T-cell (primary cell): Measurements from ENCODE around the gene CHD5. TPM values are rescaled to one million over a fixed set of nuclear protein-coding genes. Genes with fewer than 3 reads are reported as not detected.
"Not testable (repeated sequence)": the region's sequence is repeated elsewhere in the genome, so short reads cannot be mapped to it uniquely, and the experiment has no call there.

Experiments
- ATAC-seq, 4 experiments: fragments of 200-7000 bp in 3 of 4; fragments of 150-1000 bp in 1 of 4; cut with Tn5 transposase; replicated peaks in 1 of 4; 1 replicate in 3 of 4; 2 replicates in 1 of 4; pipeline ENCODE4 v1.10.0; 2021; ENCODE audit warnings: moderate library complexity in 3 of 4, mild to moderate bottlenecking in 2 of 4, moderate number of reproducible peaks in 1 of 4
- CTCF ChIA-PET, 2 donors: fragments of 300-600 bp; sonication (Branson Sonifier 250); formaldehyde crosslinking; loops; one replicate each; lab custom pipeline; 2022; ENCODE audit warnings: antibody characterized with exemption in 2 of 2; lab: Charles Lee
- POLR2A ChIA-PET, 2 donors: fragments of 300-600 bp; sonication (Branson Sonifier 250); formaldehyde crosslinking; loops; one replicate each; lab custom pipeline; 2022; ENCODE audit warnings: antibody characterized with exemption in 2 of 2; lab: Charles Lee
- DNase-seq, 35 experiments: peaks; one replicate each; pipeline versions ENCODE4 v3.0.0 to v3.0.0-alpha.2; 2013 to 2023
- H3K27ac ChIP-seq: one replicate; pipeline ENCODE4 v1.5.1; 2013; ENCODE audit warnings: low read length
- H3K27me3 ChIP-seq, 2 experiments: replicated peaks in 1 of 2; 1 replicate in 1 of 2; 2 replicates in 1 of 2; pipeline versions ENCODE4 v1.6.1 to v1.7.0; 2013; ENCODE audit warnings: low read length in 1 of 2, mixed read lengths in 1 of 2; ENCODE audit not compliant: control insufficient read depth in 2 of 2, insufficient read depth in 2 of 2; ENCODE audit errors: extremely low read depth in 1 of 2
- H3K36me3 ChIP-seq, 2 donors: 1 replicate in 1 of 2; 2 replicates in 1 of 2; pipeline versions ENCODE4 v1.6.1 to v1.7.0; 2013; ENCODE audit warnings: low read length in 1 of 2; ENCODE audit not compliant: control insufficient read depth in 2 of 2, insufficient read depth in 1 of 2; ENCODE audit errors: extremely low read depth in 1 of 2
- H3K4me1 ChIP-seq, 2 experiments: 1 replicate in 1 of 2; 2 replicates in 1 of 2; pipeline versions ENCODE4 v1.6.1 to v1.7.0; 2013; ENCODE audit warnings: low read length in 2 of 2, mixed read lengths in 1 of 2; ENCODE audit not compliant: insufficient read depth in 2 of 2, control insufficient read depth in 1 of 2; ENCODE audit errors: extremely low read depth in 1 of 2
- H3K4me3 ChIP-seq, 2 donors: 1 replicate in 1 of 2; 2 replicates in 1 of 2; pipeline versions ENCODE4 v1.5.1 to v1.7.0; 2013; ENCODE audit warnings: mild to moderate bottlenecking in 2 of 2, low read length in 1 of 2, moderate library complexity in 1 of 2; ENCODE audit not compliant: control insufficient read depth in 1 of 2; ENCODE audit errors: extremely low read depth in 1 of 2
- H3K9me3 ChIP-seq: 2 replicates; pipeline ENCODE4 v1.7.0; 2013
- H3K27ac Mint-ChIP-seq, 2 donors: one replicate each; pipeline ENCODE4 v1.8.0; 2020 to 2021; ENCODE audit warnings: mild to moderate bottlenecking in 2 of 2, mixed read lengths in 2 of 2
- H3K27me3 Mint-ChIP-seq, 2 donors: one replicate each; pipeline ENCODE4 v1.8.0; 2021 to 2022; ENCODE audit warnings: mixed read lengths in 2 of 2
- H3K36me3 Mint-ChIP-seq: one replicate; pipeline ENCODE4 v1.8.0; 2021; ENCODE audit warnings: mixed read lengths
- H3K4me1 Mint-ChIP-seq, 3 donors: one replicate each; pipeline ENCODE4 v1.8.0; 2020 to 2022; ENCODE audit warnings: mixed read lengths in 3 of 3, mild to moderate bottlenecking in 1 of 3
- H3K4me3 Mint-ChIP-seq, 3 donors: one replicate each; pipeline ENCODE4 v1.8.0; 2020 to 2022; ENCODE audit warnings: mild to moderate bottlenecking in 3 of 3, mixed read lengths in 3 of 3, moderate library complexity in 3 of 3
- H3K9me3 Mint-ChIP-seq, 3 donors: one replicate each; pipeline ENCODE4 v1.8.0; 2020 to 2022; ENCODE audit warnings: mixed read lengths in 3 of 3
- WGBS: methylation state at CpG from one replicate; pipeline ENCODE4 v1.1.5; 2013; ENCODE audit warnings: missing lambda C conversion rate; ENCODE audit not compliant: insufficient coverage; 5-methylcytosine and 5-hydroxymethylcytosine counted together
- total RNA-seq, 35 experiments: library from RNA in 6 of 35; stranded (reverse) in 6 of 35; fragments of 120-200 nt in 1 of 35; gene quantifications; one replicate each; pipeline versions ENCODE4 v1.2.1 to v1.2.4 and lab custom pipeline; 2013 to 2026

Gene CHD5
- total RNA-seq, 5 donors from 2014 or later (not counting 1 experiment from before 2014, with no cell fraction given), result 0.05 to 0.23 (median 0.16) TPM

GRCh38 chr1:6077061-6077460 lies 103.1 kb downstream of the CHD5 start:
- H3K4me1 ChIP-seq, H3K27me3 ChIP-seq, CTCF ChIA-PET, H3K4me1 Mint-ChIP-seq, DNase-seq, H3K9me3 ChIP-seq, H3K4me3 Mint-ChIP-seq, ATAC-seq, H3K27ac ChIP-seq, H3K9me3 Mint-ChIP-seq, H3K4me3 ChIP-seq, H3K27ac Mint-ChIP-seq, H3K27me3 Mint-ChIP-seq: not testable (repeated sequence)
- WGBS, result 93% methylated on average over 3 of the region's 8 CpGs
- H3K36me3 Mint-ChIP-seq, result peaks cover 42% of the 10 kb centered on the region
- peaks cover 36 to 85% of the 10 kb centered on the region in 2 donors for H3K36me3 ChIP-seq
- POLR2A ChIA-PET, result interaction anchor here in 1 of 2 donors (0.7 kb wide), 1 partner anchor 11 kb away, joined by 3 read pairs; no protein-coding TSS in a partner anchor

- Mint-ChIP-seq H3K36me3 (peaks cover 34% of the 10 kb centered on the region), H3K4me1 (peaks cover 0 to 2% (median 1%) of the 10 kb centered on the region in 3 donors), H3K27ac (no peak overlapping the region), H3K4me3 (no peak overlapping the region), H3K9me3 (no peaks in the 10 kb centered on the region), H3K27me3 (no peaks in the 10 kb centered on the region)
- 100% methylated on average over 2 of the region's 3 CpGs for WGBS
- no peak for ATAC-seq
- Histone ChIP-seq H3K27me3 (no peaks in the 10 kb centered on the region), H3K4me3 (no peak overlapping the region), H3K27ac (no peak overlapping the region), H3K36me3 (peaks cover 31 to 80% of the 10 kb centered on the region in 2 donors), H3K4me1 (no peaks in the 10 kb centered on the region), H3K9me3 (no peaks in the 10 kb centered on the region)
- POLR2A ChIA-PET, result no interaction called here
- CTCF ChIA-PET, result no interaction called here
- DNase-seq, result no peak
Measured at GRCh38 chr1:6075748-6076147, 104.4 kb downstream of the CHD5 start.

GRCh38 chr1:6074192-6074901 lies 105.8 kb downstream of the CHD5 start:
- no peak for ATAC-seq

GRCh38 chr1:6073480-6074053 lies 106.6 kb downstream of the CHD5 start:
- Histone ChIP-seq H3K27me3 (no peaks in the 10 kb centered on the region), H3K4me1 (no peaks in the 10 kb centered on the region), H3K4me3 (no peak overlapping the region), H3K9me3 (no peaks in the 10 kb centered on the region), H3K27ac (no peak overlapping the region), H3K36me3 (peaks cover 30 to 71% of the 10 kb centered on the region in 2 donors)
- ATAC-seq (no peak), DNase-seq (no peak)
- ChIA-PET CTCF (no interaction called here), POLR2A (no interaction called here)
- no peaks in the 10 kb centered on the region for H3K27me3 Mint-ChIP-seq
- no peak overlapping the region for H3K27ac Mint-ChIP-seq
- no peak overlapping the region for H3K4me3 Mint-ChIP-seq
- WGBS, result 98% methylated on average over 7 of the region's 15 CpGs
- peaks cover 0 to 8% (median 1%) of the 10 kb centered on the region in 3 donors for H3K4me1 Mint-ChIP-seq
- H3K9me3 Mint-ChIP-seq, result no peaks in the 10 kb centered on the region
- peaks cover 26% of the 10 kb centered on the region for H3K36me3 Mint-ChIP-seq

More at GRCh38 chr1:6074192-6074901, 105.8 kb downstream of the CHD5 start:
- Histone ChIP-seq H3K4me3 (no peak overlapping the region), H3K9me3 (no peaks in the 10 kb centered on the region), H3K4me1 (no peaks in the 10 kb centered on the region), H3K27ac (no peak overlapping the region), H3K36me3 (peaks cover 34 to 77% of the 10 kb centered on the region in 2 donors), H3K27me3 (no peaks in the 10 kb centered on the region)
- ChIA-PET CTCF (interaction anchor here in 1 of 2 donors (0.7 kb wide), 1 partner anchor 91 kb away, joined by 3 read pairs; no protein-coding TSS in a partner anchor), POLR2A (interaction anchor here in 1 of 2 donors (0.6 kb wide), 1 partner anchor 8 kb away, joined by 3 read pairs; no protein-coding TSS in a partner anchor)
- H3K27ac Mint-ChIP-seq, result no peak overlapping the region
- H3K4me3 Mint-ChIP-seq, result no peak overlapping the region
- no peak for DNase-seq
- peaks cover 27% of the 10 kb centered on the region for H3K36me3 Mint-ChIP-seq
- no peaks in the 10 kb centered on the region for H3K9me3 Mint-ChIP-seq
- H3K27me3 Mint-ChIP-seq, result no peaks in the 10 kb centered on the region
- peaks cover 0 to 6% (median 1%) of the 10 kb centered on the region in 3 donors for H3K4me1 Mint-ChIP-seq
- WGBS, result 99% methylated on average over 16 of the region's 21 CpGs

GRCh38 chr1:6072774-6073479 lies 107.2 kb downstream of the CHD5 start:
- Histone ChIP-seq H3K27ac (no peak overlapping the region), H3K4me3 (no peak overlapping the region), H3K36me3 (peaks cover 32 to 66% of the 10 kb centered on the region in 2 donors), H3K9me3 (no peaks in the 10 kb centered on the region), H3K27me3 (no peaks in the 10 kb centered on the region), H3K4me1 (no peaks in the 10 kb centered on the region)
- DNase-seq, result no peak
- 97% methylated on average over 13 of the region's 17 CpGs for WGBS
- H3K36me3 Mint-ChIP-seq, result peaks cover 22% of the 10 kb centered on the region
- no peaks in the 10 kb centered on the region for H3K27me3 Mint-ChIP-seq
- ChIA-PET POLR2A (no interaction called here), CTCF (no interaction called here)
- H3K9me3 Mint-ChIP-seq, result no peaks in the 10 kb centered on the region
- H3K4me3 Mint-ChIP-seq, result no peak overlapping the region
- no peak overlapping the region for H3K27ac Mint-ChIP-seq
- no peak for ATAC-seq
- H3K4me1 Mint-ChIP-seq, result peaks cover 0 to 8% (median 0%) of the 10 kb centered on the region in 3 donors

GRCh38 chr1:6071219-6071618 lies 108.9 kb downstream of the CHD5 start:
- peaks cover 0 to 3% of the 10 kb centered on the region in 2 experiments for H3K4me1 ChIP-seq
- H3K27me3 ChIP-seq, result no peaks in the 10 kb centered on the region
- H3K27ac ChIP-seq, result no peak overlapping the region
- no peaks in the 10 kb centered on the region for H3K27me3 Mint-ChIP-seq
- DNase-seq (no peak), ATAC-seq (no peak)
- CTCF ChIA-PET, result interaction anchor here in 1 of 2 donors (0.6 kb wide), 1 partner anchor 1718 kb away, joined by 3 read pairs; no protein-coding TSS in a partner anchor
- H3K27ac Mint-ChIP-seq, result no peak overlapping the region
- H3K4me3 Mint-ChIP-seq, result no peak overlapping the region
- H3K4me1 Mint-ChIP-seq, result peaks cover 0 to 14% (median 4%) of the 10 kb centered on the region in 3 donors
- no peaks in the 10 kb centered on the region for H3K9me3 ChIP-seq
- no peaks in the 10 kb centered on the region for H3K9me3 Mint-ChIP-seq
- 98% methylated on average over 12 of the region's 13 CpGs for WGBS
- POLR2A ChIA-PET, result no interaction called here
- H3K36me3 ChIP-seq, result peaks cover 34 to 65% of the 10 kb centered on the region in 2 donors
- peaks cover 17% of the 10 kb centered on the region for H3K36me3 Mint-ChIP-seq
- H3K4me3 ChIP-seq, result no peak overlapping the region
